Measurements from ENCODE around the gene OR13J1.
"Not testable (repeated sequence)": the region's sequence is repeated elsewhere in the genome, so short reads cannot be mapped to it uniquely, and the experiment has no call there.

Gene OR13J1

DNA sequence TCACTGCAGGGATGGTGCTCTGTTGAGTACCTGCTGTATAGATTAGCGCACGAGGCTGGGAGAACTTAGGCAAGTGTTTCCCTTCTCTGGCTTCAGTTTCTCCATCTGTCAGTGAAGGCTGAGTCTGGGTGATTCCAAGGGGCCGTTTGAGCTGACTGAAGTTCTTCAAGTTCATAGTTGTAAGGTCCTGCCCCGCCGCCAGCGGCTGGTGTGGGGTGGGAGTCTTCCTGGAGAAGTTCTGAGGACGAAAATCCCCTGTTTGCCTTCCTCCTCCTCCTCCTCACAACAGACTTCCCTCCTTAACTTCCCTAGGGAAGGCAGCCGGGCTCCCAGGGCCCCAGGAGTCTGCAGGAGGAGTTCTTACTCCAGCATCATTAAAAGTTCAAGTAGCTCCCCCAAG is 34.1 kb upstream of the OR13J1 start:
- no peak for DNase-seq (ENCODE audit: low read depth in 2 of 2)

DNA sequence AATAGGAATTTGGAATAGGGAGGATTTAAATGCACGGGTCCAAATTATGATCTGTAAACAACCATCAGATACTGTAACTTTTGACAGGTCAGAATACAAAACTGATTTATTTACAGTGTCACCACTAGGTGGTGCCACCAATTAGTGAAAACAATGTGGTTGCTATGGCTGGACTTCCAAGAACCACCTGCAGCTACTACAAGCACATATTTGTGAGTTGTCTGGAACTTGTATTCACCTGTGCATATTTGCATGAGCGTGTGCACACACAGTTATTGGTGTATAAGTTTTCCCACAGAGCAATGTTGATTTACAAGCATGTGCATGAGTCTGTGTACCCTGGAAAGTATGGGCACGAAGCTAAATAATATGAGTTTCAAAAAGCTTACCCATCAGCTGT is 32.8 kb upstream of the OR13J1 start:
- peak in 1 of 2 donors; percentile 23 for DNase-seq (ENCODE audit: low read depth in 2 of 2)

DNA sequence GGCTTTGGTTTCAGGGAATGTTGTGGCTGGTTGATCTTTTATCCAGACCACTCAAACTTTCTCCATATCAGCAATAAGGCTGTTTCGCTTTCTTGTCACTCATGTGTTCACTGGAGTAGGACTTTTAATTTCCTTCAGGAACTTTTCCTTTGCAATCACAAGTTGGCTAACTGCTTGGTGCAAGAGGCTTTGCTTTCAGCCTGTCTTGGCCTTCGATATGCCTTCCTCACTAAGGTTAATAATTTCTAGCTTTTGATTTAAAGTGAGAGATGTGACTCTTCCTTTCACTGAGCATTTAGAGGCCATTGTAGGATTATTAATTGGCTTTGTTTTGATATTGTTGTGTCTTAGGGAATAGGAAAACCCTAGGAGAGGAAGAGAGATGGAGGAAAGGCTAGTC is 28.8 kb upstream of the OR13J1 start:
- DNase-seq (ENCODE audit: low read depth in 2 of 2): no peak

DNA sequence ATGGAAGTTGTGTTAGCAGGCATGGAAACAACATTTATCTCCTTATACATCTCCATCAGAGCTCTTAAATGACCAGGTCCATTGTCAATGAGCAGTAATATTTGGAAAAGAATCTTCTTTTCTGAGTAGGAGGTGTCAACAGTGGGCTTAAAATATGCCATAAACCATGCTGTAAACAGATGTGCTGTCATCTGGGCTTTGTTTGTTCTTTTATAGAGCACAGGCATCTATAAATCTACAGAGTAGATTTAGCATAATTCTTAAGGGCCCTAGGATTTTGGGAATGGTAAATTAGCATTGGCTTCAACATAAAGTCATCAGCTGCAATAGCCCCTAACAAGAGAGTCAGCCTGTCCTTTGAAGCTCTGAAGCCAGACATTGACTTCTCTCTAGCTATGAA is 28.1 kb upstream of the OR13J1 start:
- no peak for DNase-seq (ENCODE audit: low read depth in 2 of 2)

- not testable (repeated sequence) for DNase-seq (ENCODE audit: low read depth in 2 of 2)
Observed at GRCh38 chr9:35897376-35898099, 27.3 kb upstream of the OR13J1 start.

GRCh38 chr9:35896570-35896969 is 26.4 kb upstream of the OR13J1 start:
- DNase-seq (ENCODE audit: low read depth in 2 of 2): no peak

DNA sequence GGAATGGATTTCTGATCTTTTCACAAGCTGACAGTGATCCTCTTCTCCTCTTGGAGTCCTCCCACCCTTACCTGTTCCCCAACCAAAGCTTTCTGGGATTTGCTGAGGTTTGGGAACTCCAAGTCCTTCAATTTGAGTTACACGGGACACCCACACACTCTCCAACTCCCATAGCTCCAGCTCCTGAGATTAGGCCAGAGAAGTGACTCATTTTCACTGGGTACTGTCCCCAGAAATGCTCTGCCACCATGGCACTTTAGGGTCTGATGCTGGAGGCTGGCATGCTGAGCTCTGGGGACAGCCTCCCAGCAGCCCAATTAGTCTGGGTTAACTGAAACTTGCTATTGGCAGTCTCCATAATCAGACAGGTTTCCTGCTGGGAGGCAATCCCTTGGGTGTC is 21.9 kb upstream of the OR13J1 start:
- no peak for DNase-seq (ENCODE audit: low read depth in 2 of 2)

DNA sequence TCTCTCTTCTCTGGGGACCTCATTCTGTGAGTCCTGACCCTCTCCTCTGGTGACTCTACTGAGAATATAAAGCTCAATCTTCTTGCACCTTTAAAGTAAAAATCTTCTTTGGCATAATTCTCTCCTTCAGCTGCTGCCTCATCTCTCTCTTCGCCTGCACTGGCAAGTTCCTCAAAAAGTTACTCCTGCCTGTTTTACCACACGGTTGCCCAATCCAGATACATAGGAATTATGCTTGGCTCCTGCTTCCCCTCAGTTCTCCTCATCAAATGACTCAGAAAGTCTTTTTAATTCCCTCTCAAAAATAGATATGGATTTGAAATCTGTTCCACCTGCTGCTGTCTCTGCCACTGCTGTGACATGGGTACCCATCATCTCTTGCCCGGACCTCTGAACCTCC is 21.4 kb upstream of the OR13J1 start:
- DNase-seq (ENCODE audit: low read depth in 2 of 2): no peak

DNA sequence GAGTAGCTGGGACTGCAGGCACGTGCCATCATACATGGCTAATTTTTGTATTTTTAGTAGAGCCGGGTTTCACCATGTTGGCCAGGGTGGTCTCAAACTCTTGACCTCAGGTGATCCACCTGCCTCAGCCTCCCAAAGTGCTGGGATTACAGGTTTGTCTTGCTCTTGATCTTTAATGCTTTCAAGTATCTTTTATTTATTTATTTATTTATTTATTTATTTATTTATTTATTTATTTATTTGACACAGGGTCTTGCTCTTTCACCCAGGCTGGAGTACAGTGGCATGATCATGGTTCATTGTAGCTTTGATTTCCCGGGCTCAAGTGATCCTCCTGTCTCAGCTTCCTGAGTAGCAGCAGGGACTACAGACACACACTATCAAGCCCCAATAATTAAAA is 14.7 kb upstream of the OR13J1 start:
- DNase-seq (ENCODE audit: low read depth in 2 of 2): not testable (repeated sequence)

DNA sequence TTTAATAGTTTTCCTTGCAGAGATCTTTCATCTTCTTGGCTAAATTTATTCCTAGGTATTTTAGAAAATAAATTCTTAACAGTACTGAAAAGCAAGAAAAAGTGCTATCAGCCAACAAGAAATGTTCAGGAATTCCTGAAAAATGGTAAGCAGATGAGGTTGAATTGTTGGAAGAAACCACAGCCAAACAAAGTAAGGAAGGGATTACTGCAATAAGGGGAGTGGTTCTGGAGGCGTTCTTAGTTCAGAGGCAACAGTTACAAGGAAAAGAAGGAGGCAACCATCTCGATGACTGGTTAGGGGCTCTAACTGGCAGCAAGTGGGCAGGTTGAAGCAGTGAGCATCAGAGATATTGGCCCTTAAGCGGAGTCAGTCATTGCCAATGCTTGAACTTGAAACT is 12.8 kb upstream of the OR13J1 start:
- DNase-seq (ENCODE audit: low read depth in 2 of 2): no peak

DNA sequence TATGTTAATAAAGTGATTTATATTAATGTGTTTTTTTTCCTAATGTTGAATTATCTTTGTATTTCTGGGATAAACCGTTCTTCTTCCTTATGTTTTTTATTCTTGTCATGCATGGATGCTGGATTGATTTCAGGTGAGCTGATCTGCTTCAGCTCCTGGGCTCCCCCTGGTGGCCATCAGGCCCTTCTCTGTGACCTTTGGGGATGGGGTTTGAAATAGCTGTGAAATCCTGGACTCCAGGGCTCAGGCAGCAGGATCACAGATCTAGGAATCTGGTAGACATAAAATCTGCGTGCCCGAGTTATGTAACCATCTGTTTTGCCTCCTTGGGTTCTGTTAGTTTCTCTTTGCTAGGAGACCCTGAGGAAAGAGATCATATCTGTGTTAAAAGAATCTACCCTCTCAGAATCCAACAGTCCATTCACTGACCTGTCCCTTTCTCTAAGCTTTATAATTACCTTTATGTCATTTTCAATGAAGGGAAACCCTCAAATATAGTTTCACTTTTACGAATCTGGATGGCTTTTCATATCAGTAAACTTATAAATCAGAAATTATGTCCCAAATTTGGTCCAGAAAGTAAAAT is 12.2 kb upstream of the OR13J1 start:
- DNase-seq (ENCODE audit: low read depth in 2 of 2): peak; percentile 80 to 81

DNA sequence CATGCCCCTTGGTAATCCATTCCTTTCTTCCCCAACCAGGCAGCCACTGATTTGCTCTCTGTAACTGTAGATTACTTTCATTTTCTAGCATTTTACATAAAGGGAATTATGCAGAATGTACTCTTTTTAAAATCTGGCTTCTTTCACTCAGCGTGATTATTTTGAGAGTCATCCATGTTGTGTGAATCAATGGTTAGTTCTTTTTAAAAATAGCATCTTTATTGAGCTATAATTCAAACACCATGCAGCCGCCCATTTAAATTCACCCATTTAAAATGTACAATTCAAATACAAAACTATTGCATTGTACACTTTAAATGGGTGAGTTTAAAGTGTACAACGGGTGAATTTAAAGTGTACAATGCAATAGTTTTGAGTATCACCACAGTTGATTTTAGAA is 2.3 kb upstream of the OR13J1 start:
- no peak for DNase-seq (ENCODE audit: low read depth in 2 of 2)

DNA sequence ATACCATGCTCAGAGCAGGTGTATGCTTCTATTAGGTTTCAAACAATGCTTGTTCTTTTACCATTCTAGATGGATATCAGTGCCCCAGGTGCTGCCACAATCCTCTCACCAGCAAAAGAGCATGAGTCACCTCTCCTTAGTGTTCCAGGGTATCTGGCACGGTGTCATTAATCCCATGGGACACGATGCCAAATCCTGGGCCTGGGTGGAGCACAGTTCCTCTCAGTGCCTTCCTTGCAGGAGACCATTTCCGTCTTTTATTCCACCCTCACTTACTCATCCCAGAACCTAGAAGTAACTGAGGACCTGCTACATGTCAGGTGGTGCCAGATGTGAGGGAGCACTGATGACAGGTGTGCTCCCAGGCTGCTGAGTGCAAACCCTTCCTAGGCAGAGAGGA is 1.3 kb upstream of the OR13J1 start:
- no peak for DNase-seq (ENCODE audit: low read depth in 2 of 2)

DNA sequence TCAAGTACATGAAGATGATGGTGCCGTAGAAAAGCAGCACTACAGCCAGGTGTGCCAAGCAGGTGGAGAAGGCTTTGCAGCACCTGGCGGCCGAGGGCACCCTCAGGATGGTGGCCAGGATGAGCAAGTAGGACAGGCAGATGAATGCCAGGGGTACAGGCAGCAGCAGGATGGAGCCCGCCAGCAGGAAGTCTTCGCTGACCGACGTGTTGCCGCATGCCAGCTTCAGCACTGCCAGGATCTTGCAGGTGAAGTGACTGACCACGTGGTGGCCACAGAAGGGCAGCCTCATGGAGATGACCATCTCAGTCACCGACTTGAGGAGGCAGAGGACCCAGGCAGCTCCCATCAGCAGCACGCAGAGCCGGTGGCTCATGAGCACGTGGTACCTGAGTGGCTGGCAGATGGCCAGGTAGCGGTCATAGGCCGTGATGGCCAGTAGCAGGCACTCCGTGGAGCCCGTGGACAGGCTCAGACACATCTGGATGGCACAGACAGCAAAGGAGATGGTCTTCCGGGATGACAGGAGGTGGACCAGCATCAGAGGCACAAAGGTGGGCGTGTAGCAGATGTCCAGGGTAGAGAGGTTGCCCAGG is 482 bp downstream of the OR13J1 start:
- DNase-seq (ENCODE audit: low read depth in 2 of 2): no peak

DNA sequence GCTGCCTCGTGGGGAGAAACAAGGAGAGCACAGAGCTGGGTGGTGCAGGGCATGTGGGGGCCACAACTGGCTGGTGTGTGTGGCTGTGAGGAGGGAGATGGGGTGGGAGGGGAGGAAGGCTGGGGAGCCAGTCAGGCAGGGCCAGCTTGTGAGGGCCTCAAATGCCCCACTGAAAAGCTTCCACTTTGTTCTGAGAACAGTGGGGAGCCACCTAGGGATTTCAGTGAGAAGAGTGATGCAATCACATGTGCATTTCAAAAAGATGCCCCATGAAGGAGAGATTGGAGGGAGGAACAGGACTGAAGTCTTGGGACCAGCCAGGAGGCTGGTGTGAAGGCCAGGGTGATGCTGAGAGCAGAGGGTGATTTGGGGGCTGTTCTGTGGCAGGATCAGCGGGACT is 1.3 kb downstream of the OR13J1 start:
- DNase-seq (ENCODE audit: low read depth in 2 of 2): no peak

DNA sequence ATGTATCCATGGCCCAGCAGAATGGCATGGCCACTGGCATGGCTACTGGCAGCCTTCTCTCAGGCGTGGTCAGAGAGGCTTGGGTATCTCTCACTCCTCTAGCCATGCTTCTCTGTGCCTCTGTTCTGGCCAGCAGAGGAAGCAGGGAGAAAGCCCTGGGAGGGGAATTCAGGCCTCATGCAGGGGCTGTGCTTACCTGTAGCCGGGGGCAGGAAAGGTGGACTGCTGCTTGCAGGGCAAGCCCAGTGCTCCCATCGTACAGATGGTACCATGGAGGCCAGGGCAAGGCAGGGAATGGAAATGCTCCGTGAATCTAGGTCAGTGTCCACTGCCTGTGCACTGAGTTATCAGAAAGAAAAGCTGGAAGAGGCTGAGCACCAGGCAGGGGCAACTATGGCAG is 2.7 kb downstream of the OR13J1 start:
- no peak for DNase-seq (ENCODE audit: low read depth in 2 of 2)

GRCh38 chr9:35864695-35865255 is 5.4 kb downstream of the OR13J1 start:
- no peak for DNase-seq (ENCODE audit: low read depth in 2 of 2)

- no peak for DNase-seq (ENCODE audit: low read depth in 2 of 2)
Observed at GRCh38 chr9:35863583-35863982, 6.6 kb downstream of the OR13J1 start.

DNA sequence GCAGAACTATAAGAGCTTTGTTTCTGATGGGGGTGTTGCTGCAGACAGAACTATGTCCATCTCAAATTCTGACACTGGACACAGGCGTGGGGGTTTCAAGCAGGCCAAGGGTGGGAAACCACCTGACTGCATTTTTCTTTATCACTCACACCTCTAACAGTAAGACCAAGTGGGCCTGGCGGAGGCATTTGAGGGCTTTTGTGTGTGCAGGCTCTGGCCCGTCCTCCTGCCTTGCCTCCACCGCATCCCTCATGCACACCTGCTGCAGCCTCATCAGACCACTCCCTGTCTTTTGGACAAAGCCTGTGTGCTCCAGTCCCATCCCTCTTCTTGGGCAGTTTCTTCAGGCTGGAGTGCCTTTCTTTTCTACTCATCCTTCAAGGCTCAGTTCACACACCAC is 7.9 kb downstream of the OR13J1 start:
- no peak for DNase-seq (ENCODE audit: low read depth in 2 of 2)

DNA sequence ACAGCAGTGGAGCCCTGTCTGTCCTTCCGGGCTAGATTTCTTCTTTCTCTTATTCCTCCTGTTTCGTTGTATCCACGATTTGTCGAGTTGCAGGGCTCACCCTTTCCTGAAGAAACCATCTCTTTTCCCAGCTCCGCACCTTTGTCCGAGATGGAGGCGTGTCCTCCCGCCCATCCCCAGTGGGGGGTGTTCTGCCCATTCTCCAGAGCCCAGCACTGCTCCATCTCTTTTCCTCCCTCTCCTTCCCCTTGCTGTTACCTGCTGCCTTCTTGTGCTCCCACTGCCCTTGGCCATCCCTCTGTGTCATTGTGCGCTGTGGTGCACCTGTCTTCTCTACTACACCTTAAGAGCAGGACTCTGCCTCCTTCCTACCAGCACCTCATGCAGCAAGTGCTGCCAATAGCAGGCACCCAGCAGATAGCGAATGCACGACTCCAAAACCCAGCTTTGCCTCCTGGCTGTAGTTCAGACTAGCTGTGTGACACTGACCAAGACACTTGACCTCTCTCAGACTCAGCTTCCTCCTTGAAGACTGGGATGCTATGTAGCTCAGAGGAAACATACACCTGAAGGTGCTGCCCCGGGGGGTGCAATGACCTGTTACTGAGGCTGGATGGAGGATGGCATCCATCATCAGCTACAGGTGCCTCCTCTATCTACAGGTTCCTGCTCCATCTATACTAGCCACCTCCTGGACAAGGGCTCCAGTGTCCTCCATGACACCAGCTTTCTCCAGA is 8.9 kb downstream of the OR13J1 start:
- no peak for DNase-seq (ENCODE audit: low read depth in 2 of 2)

- no peak for DNase-seq (ENCODE audit: low read depth in 2 of 2)
Observed at GRCh38 chr9:35859990-35860339, 10.2 kb downstream of the OR13J1 start.

DNA sequence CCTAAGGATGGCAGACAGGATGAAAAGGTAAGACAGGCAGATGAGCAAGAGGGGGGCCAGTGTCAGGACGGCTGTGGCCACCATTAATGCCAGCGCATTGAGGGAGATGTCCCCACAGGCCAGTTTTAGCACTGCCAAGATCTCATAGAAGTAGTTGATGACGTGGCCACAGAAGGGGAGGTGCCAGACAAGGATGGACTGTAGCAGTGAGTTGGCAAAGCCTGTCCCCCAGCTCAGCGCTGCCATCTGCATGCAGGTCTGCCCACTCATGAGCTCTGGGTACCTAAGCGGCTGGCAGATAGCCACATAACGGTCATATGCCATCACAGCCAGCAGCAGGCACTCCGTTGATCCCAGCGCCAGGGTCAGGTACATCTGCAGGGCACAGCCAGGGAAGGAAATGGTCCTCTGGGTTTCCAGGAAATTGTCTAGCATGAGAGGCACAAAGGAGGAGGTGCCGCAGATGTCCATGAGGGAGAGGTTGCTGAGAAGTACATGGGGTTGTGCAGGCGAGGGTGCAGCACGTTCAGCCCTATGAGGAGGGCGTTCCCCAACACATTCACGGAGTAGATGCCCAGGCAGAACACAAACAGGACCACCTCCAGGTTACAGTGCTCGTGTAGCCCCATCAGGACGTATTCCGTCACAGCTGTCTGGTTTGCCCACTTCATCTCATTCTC is 10.8 kb downstream of the OR13J1 start:
- no peak for DNase-seq (ENCODE audit: low read depth in 2 of 2)

Data from stimulated activated CD4-positive, alpha-beta T cell treated with anti-CD3 and anti-CD28 coated beads, Interleukin-1b, Interleukin-23, amount 100 ng/mL, for 4 hours (primary cell).